Colonic mucosa (tissue), 4 donors: ENCODE data around the gene PHTF2. TPM values are rescaled to one million over a fixed set of nuclear protein-coding genes. Genes with fewer than 3 reads are reported as not detected.

Source experiments
- DNase-seq: peaks from one replicate; pipeline ENCODE4 v3.0.0-alpha.2; 2020
- H3K27ac ChIP-seq: fragments of 200-600 bp; one replicate; pipeline ENCODE4 v1.8.0; 2021
- H3K27me3 ChIP-seq: fragments of 200-600 bp; one replicate; pipeline ENCODE4 v1.8.0; 2021
- H3K36me3 ChIP-seq: fragments of 200-600 bp; one replicate; pipeline ENCODE4 v1.8.0; 2021
- H3K4me1 ChIP-seq: fragments of 200-600 bp; one replicate; pipeline ENCODE4 v1.8.0; 2021; ENCODE audit warnings: mild to moderate bottlenecking
- H3K4me3 ChIP-seq: fragments of 200-600 bp; one replicate; pipeline ENCODE4 v1.8.0; 2021
- H3K9ac ChIP-seq, 2 donors: one replicate each; pipeline ENCODE4 v1.7.0; 2013; ENCODE audit warnings: control low read depth in 2 of 2, low read depth in 2 of 2, low read length in 2 of 2
- H3K9me3 ChIP-seq: fragments of 200-600 bp; one replicate; pipeline ENCODE4 v1.8.0; 2021
- intact Hi-C: fragments of 100-400 bp; cut with DNase I; formaldehyde crosslinking; loops from one replicate; pipeline ENCODE4 v1.14.1; 2022
- total RNA-seq, 2 donors: library from RNA; stranded (reverse); fragmentation: NEBNext Ultra II Directional in 1 of 2; extraction: Animal tissue kit (Norgen Biotek cat#: 25700) in 1 of 2; gene quantifications; one replicate each; pipeline ENCODE4 v1.2.1, GENCODE V29; 2021
- TF ChIP-seq, protein P1 (sequence below): fragments of 200-600 bp; IDR thresholded peaks from one replicate; pipeline ENCODE4 v1.8.0; 2022; ENCODE audit warnings: antibody characterized with exemption, mild to moderate bottlenecking
- donor health status: healthy.
- donor health status: DM: no; HTN: no; CAD: no.
- donor health status: DM: no; HTN: no; CAD: no.

Gene PHTF2
- total RNA-seq, 2 donors from 2014 or later: 9.7 to 13.9 TPM

GRCh38 chr7:77837275-77837674 lies 38.7 kb downstream of the PHTF2 start:
- Histone ChIP-seq H3K9ac (no peak overlapping the region), H3K4me1 (no peaks in the 10 kb centered on the region), H3K36me3 (no peaks in the 10 kb centered on the region), H3K27me3 (no peaks in the 10 kb centered on the region), H3K9me3 (no peaks in the 10 kb centered on the region), H3K4me3 (no peak overlapping the region), H3K27ac (no peak overlapping the region)
- intact Hi-C loops: no loop called here
- TF ChIP-seq, protein P1, sequence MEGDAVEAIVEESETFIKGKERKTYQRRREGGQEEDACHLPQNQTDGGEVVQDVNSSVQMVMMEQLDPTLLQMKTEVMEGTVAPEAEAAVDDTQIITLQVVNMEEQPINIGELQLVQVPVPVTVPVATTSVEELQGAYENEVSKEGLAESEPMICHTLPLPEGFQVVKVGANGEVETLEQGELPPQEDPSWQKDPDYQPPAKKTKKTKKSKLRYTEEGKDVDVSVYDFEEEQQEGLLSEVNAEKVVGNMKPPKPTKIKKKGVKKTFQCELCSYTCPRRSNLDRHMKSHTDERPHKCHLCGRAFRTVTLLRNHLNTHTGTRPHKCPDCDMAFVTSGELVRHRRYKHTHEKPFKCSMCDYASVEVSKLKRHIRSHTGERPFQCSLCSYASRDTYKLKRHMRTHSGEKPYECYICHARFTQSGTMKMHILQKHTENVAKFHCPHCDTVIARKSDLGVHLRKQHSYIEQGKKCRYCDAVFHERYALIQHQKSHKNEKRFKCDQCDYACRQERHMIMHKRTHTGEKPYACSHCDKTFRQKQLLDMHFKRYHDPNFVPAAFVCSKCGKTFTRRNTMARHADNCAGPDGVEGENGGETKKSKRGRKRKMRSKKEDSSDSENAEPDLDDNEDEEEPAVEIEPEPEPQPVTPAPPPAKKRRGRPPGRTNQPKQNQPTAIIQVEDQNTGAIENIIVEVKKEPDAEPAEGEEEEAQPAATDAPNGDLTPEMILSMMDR: no peak
- no peak for DNase-seq

GRCh38 chr7:77837966-77838365 lies 39.4 kb downstream of the PHTF2 start:
- no peaks in the 10 kb centered on the region for H3K27me3 ChIP-seq
- H3K27ac ChIP-seq: no peak overlapping the region
- H3K4me1 ChIP-seq: no peaks in the 10 kb centered on the region
- intact Hi-C loops: no loop called here
- H3K9me3 ChIP-seq: no peaks in the 10 kb centered on the region
- H3K4me3 ChIP-seq: no peak overlapping the region
- no peaks in the 10 kb centered on the region for H3K36me3 ChIP-seq
- TF ChIP-seq, protein P1: no peak
- no peak for DNase-seq
- no peak overlapping the region for H3K9ac ChIP-seq

DNA sequence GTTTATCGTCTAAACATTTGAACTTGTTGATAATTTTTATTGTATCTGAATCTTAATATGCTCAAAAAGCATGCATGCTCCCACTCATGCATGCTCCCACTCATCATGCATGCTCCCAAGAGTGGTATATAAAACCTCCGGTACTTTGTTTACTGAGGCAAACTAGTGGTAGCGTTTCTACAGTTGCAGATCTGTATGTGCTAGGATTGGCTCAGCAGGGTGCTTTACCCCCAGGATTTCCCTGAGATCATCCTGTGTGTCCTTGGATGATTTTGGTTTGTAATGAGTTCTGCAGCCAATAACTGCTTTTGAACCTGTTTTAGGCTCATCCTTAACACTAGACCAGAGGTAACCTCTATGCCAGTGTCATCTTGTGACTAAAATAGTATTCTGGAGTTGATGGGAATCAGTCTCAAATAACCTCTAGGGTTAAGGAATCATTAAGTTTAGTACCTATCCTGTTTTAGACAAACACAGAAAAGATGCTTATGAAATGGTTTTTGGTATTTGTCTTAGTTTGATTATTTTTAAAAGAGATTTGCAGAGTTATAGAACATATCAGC lies 40.4 kb downstream of the PHTF2 start:
- H3K4me3 ChIP-seq: no peak overlapping the region
- H3K36me3 ChIP-seq: no peaks in the 10 kb centered on the region
- no peaks in the 10 kb centered on the region for H3K9me3 ChIP-seq
- no peak for DNase-seq
- H3K9ac ChIP-seq: no peak overlapping the region
- TF ChIP-seq, protein P1: no peak
- intact Hi-C loops: no loop called here
- H3K4me1 ChIP-seq: no peaks in the 10 kb centered on the region
- no peak overlapping the region for H3K27ac ChIP-seq
- no peaks in the 10 kb centered on the region for H3K27me3 ChIP-seq

DNA sequence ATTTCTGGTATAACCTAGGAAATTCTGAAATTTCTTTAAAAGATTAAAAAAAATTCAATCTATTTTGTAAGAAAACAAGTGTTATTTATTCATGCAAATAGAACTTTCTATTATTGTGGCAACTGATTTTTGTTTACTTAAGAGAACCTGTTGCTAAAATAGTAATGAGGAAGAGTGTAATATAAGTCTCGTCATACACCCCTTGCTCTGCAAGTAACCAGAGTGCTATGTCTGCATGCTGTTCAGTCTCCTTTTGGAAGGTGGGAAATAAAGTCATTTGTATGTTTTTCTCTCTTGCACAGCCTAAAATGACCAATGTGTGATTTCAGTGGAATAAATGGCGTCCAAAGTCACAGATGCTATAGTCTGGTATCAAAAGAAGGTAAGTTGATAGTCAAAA lies 41.3 kb downstream of the PHTF2 start:
- intact Hi-C loops: no loop called here
- TF ChIP-seq, protein P1: no peak

DNA sequence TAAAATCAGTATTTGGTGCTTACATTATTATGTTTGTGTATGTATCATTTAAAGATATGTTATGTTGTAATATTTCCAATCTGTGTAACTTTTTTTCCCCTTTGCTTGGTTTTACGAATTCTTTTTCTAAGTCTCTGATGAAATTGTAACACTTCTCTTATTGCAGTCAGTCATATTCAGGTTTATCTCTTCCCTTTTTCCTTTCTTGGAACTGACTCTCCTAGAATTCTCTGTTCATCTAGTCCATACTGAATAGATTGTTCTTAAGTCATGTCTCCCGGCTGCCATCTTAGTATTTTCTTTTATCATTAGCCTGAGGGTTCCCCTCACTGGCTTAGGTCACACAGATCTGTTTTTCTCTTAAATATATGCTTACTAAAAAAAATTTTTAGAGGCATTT lies 44.6 kb downstream of the PHTF2 start:
- TF ChIP-seq, protein P1: no peak
- intact Hi-C loops: no loop called here
- Histone ChIP-seq H3K9me3 (no peaks in the 10 kb centered on the region), H3K27me3 (no peaks in the 10 kb centered on the region), H3K27ac (no peak overlapping the region), H3K4me3 (no peak overlapping the region), H3K9ac (no peak overlapping the region), H3K4me1 (no peaks in the 10 kb centered on the region), H3K36me3 (no peaks in the 10 kb centered on the region)
- no peak for DNase-seq

More for the DNA sequence above, 41.3 kb downstream of the PHTF2 start:
- Histone ChIP-seq H3K9ac (no peak overlapping the region), H3K27ac (no peak overlapping the region), H3K27me3 (no peaks in the 10 kb centered on the region), H3K36me3 (no peaks in the 10 kb centered on the region), H3K4me3 (no peak overlapping the region), H3K9me3 (no peaks in the 10 kb centered on the region), H3K4me1 (no peaks in the 10 kb centered on the region)
- DNase-seq: no peak
